ENCODE results near the gene COG7.
"Not testable (repeated sequence)": the region's sequence is repeated elsewhere in the genome, so short reads cannot be mapped to it uniquely, and the experiment has no call there.

The COG7 gene

GRCh38 chr16:23448392-23448791 lies 4.6 kb downstream of the COG7 start:
- H3K9me3 ChIP-seq: no peaks in the 10 kb centered on the region
- H3K9ac ChIP-seq: no peak overlapping the region
- peaks cover 20% of the 10 kb centered on the region for H3K4me1 ChIP-seq
- peaks cover 44% of the 10 kb centered on the region for H3K36me3 ChIP-seq
- no peak overlapping the region for H3K4me3 ChIP-seq
- H3K27me3 ChIP-seq: no peaks in the 10 kb centered on the region
- H3K4me2 ChIP-seq: no peak overlapping the region
- no peak overlapping the region for H3K27ac ChIP-seq
- H4K20me1 ChIP-seq: peaks cover 19% of the 10 kb centered on the region; the same call in 1 of the 2 replicates
- TF ChIP-seq Cebpa-rat (IDR thresholded peaks at IDR 0.05): no peak

- not testable (repeated sequence) for H3K4me3 ChIP-seq, H3K4me2 ChIP-seq, H3K4me1 ChIP-seq, H3K27me3 ChIP-seq, H3K27ac ChIP-seq, H3K9me3 ChIP-seq, H3K9ac ChIP-seq
- Histone ChIP-seq H4K20me1 (peaks cover 24% of the 10 kb centered on the region), H3K36me3 (peaks cover 86% of the 10 kb centered on the region)
Measured at GRCh38 chr16:23437542-23437941, 15.4 kb downstream of the COG7 start.

DNA sequence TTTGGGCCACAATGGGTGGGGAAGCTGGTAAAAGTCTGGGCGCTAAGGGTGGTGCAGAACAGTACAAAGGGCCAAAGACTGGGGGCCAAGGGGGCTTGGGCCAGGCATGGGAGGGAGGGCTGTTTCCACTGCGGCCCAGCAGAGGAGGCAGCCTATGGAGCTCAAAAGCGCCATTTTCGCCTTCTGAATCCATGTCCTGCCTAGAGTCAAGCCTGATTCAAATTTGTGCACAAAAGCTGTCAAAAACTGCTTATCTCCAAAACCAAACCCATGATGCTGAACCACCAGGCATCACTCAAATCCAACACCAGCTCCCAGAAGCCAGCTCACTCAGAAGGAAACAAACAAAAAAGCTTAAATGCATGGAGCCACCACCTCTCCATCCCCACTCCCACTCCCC lies 16.0 kb downstream of the COG7 start:
- Histone ChIP-seq H3K36me3 (peaks cover 86% of the 10 kb centered on the region), H3K27me3 (no peaks in the 10 kb centered on the region), H3K4me1 (no peaks in the 10 kb centered on the region), H3K27ac (no peak overlapping the region), H3K4me3 (no peak overlapping the region), H4K20me1 (peaks cover 24% of the 10 kb centered on the region), H3K9ac (no peak overlapping the region), H3K4me2 (no peak overlapping the region), H3K9me3 (no peaks in the 10 kb centered on the region)
- no peak for TF ChIP-seq Cebpa-rat (IDR thresholded peaks at IDR 0.05)

DNA sequence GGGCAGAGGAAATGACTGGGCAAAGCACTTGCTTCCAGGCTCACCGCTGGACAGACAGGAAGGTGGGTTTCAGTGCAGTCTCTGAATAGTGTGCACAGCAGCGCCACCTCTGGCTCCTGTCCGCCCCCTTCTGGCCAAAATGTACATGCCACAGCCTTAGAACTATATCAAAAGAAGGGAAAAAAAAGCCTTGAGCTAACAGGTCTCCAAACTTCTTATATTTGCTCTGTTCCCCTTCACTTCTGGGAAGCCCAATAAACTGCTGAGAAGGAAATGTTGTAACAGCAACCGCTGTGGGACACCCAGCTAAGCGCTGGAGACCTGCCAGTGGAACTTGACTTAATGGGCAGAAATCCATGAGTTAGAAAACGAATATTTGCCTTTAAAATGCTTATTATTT lies 17.5 kb downstream of the COG7 start:
- Histone ChIP-seq H3K36me3 (peaks cover 88% of the 10 kb centered on the region), H3K4me1 (no peaks in the 10 kb centered on the region), H3K9ac (no peak overlapping the region), H3K4me3 (no peak overlapping the region), H3K9me3 (no peaks in the 10 kb centered on the region), H3K4me2 (no peak overlapping the region), H4K20me1 (peaks cover 24% of the 10 kb centered on the region), H3K27ac (no peak overlapping the region), H3K27me3 (no peaks in the 10 kb centered on the region)
- TF ChIP-seq Cebpa-rat (IDR thresholded peaks at IDR 0.05): no peak

DNA sequence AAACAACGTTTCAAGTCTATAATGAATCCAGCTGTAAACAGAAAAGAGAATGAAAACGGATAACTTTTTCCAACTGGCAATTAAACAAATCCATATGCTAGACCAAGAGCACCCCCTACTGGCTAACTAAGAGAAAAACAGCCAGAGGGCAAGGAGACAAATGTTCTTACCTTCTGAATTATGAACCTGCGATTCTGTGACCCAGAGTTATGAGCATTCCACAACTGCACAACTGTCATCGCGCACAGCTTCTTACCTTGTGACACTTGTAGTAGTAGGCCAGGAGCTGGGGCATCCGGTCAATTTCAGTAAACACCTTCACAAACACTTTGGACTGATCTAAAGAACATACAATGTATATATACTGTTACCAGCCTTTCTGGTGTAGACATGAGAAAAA lies 18.6 kb downstream of the COG7 start:
- no peak overlapping the region for H3K4me3 ChIP-seq
- no peaks in the 10 kb centered on the region for H3K27me3 ChIP-seq
- no peak overlapping the region for H3K4me2 ChIP-seq
- no peak overlapping the region for H3K27ac ChIP-seq
- peaks cover 88% of the 10 kb centered on the region for H3K36me3 ChIP-seq
- peaks cover 24% of the 10 kb centered on the region for H4K20me1 ChIP-seq
- H3K9me3 ChIP-seq: no peaks in the 10 kb centered on the region
- no peak for TF ChIP-seq Cebpa-rat (IDR thresholded peaks at IDR 0.05)
- no peaks in the 10 kb centered on the region for H3K4me1 ChIP-seq
- no peak overlapping the region for H3K9ac ChIP-seq

DNA sequence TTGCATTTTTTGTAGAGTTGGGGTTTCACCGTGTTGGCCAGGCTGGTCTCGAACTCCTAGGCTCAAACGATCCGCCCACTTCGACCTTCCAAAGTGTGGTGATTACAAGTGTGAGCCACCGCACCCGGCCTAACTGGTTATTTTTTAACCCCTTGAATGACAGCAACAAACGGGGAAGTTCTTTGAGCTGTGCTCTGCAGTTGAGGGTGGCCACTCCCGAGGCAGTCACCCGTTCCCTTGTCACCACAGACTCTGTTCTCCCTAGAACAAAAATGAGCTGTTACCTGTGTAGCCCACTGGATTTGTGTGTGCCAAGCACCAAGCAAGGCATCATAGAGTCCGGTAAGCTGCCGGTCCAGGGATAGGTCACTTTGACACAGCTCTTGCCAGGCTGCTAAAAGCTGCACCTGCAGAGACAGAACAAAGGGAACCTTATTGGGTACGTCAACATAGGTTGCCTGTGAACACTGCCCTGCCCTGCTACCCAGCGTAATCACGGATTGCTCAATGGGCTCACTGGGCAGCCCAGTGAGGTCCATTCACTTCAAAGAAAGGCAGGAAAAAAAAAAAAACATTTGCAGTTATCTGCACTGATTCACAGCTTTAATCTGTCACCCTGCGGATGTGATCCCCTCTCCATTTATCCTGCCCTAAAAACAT lies 19.6 kb downstream of the COG7 start:
- Histone ChIP-seq H3K27ac (no peak overlapping the region), H4K20me1 (peaks cover 24% of the 10 kb centered on the region), H3K4me3 (no peak overlapping the region), H3K36me3 (peaks cover 86% of the 10 kb centered on the region), H3K4me2 (no peak overlapping the region), H3K9me3 (no peaks in the 10 kb centered on the region), H3K9ac (no peak overlapping the region), H3K4me1 (no peaks in the 10 kb centered on the region), H3K27me3 (no peaks in the 10 kb centered on the region)
- TF ChIP-seq Cebpa-rat (IDR thresholded peaks at IDR 0.05): no peak

DNA sequence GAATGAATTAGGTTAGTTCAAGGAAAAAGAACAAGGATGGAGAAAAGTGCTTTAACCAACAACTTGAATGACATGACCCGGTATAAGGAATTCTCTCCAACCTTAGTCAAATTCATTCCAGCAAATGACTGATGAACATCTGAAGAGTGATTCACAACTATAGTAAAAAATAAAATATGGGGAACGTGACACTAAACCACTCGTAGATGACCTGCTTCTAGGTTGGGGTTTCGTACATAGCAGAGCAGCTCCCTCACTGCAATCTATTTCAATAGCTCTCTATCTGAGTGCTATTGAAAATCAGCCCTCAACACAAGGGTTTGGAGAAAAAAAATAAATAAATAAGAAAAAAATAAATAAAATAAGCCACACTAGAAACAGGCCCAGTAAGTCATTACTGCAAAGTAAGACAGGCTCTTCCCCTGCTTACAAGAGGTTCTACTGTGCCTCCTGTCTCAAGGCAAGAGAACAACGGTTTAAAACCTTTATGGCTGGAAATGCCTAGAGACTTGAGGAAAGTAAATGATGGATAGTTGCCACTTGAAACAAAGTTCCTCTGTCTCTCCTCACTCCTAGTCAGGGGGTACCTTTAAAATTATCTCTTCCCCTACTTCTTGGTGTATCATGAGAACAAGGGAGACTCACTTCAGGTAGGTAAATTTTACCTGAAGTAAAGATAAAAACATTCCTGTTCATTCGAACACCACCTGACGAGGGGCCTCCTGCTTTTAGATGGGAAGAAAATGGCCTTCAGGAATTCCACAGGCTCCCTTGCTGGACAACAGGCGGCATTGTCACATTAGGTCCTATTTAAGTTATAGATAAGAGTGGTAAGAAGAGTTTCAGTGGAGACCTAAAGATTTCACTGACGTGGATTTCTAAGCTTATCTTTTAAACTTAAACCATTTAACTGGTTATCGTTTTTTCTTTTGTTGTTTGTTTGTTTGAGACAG lies 20.5 kb downstream of the COG7 start:
- Histone ChIP-seq H3K9ac (no peak overlapping the region), H3K9me3 (no peaks in the 10 kb centered on the region), H3K27ac (no peak overlapping the region), H3K4me3 (no peak overlapping the region), H3K36me3 (peaks cover 84% of the 10 kb centered on the region), H4K20me1 (peaks cover 24% of the 10 kb centered on the region), H3K27me3 (no peaks in the 10 kb centered on the region), H3K4me2 (no peak overlapping the region), H3K4me1 (no peaks in the 10 kb centered on the region)
- TF ChIP-seq Cebpa-rat (IDR thresholded peaks at IDR 0.05): no peak

DNA sequence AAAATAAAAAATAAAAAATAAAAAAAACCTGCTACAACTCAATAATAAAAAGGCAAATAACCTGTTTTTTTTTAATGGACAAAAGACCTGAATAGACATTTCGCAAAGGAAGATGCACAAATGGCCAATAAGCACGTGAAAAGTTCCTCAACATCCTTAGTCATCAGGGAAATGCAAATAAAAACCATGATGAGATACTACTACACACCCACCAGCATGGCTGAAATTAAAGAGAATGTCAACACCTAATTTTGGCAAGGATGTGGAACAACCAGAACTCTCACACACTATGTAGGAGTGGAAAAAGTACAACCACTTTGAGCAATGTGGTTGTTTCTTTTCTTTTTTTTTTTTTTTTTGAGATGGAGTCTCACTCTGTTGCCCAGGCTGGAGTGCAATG lies 24.6 kb downstream of the COG7 start:
- 0 out of 2 replicates have a peak, but pooled peaks cover 1% of the 10 kb centered on the region for H4K20me1 ChIP-seq
- peaks cover 90% of the 10 kb centered on the region for H3K36me3 ChIP-seq
- H3K27me3 ChIP-seq: no peaks in the 10 kb centered on the region
- H3K9ac ChIP-seq: no peak overlapping the region
- no peaks in the 10 kb centered on the region for H3K4me1 ChIP-seq
- no peak overlapping the region for H3K27ac ChIP-seq
- no peak for TF ChIP-seq Cebpa-rat (IDR thresholded peaks at IDR 0.05)
- H3K4me3 ChIP-seq: no peak overlapping the region
- H3K4me2 ChIP-seq: no peak overlapping the region
- no peaks in the 10 kb centered on the region for H3K9me3 ChIP-seq

DNA sequence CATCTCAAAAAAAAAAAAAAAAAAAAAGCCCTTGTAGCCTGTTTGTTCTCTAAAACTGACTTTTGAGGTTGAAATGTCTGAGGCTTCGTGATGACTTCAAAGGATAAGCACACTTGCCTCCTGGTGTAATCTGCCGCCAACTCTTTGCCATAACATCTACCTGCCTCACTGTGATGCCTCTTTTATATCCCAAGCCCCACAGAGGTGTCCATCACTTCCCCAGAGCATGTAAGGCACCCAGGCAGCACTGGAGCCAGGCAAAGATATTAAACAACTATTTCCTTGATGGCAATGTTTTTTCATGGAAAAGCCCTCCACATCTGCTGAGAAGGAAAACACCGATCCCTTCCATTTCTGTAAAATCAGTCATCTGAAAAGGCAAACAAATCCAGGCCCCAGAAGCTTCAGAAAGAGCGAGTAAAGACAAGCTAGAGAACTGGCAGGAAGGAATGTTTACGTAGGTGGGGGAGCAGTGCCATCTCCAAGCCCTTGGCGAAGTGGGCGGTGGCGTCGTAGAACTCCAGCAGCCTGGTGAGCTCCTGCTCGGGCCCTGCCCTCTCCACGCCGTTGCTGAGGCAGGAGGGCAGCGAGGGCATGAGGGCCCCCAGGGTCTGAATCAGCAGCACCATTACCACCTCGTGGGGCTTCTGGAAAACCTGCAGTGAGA lies 28.6 kb downstream of the COG7 start:
- no peak overlapping the region for H3K27ac ChIP-seq
- H3K27me3 ChIP-seq: no peaks in the 10 kb centered on the region
- H3K36me3 ChIP-seq: peaks cover 73% of the 10 kb centered on the region
- no peaks in the 10 kb centered on the region for H3K9me3 ChIP-seq
- H3K9ac ChIP-seq: no peak overlapping the region
- no peaks in the 10 kb centered on the region for H3K4me1 ChIP-seq
- no peak overlapping the region for H3K4me3 ChIP-seq
- no peak for TF ChIP-seq Cebpa-rat (IDR thresholded peaks at IDR 0.05)
- H3K4me2 ChIP-seq: no peak overlapping the region
- H4K20me1 ChIP-seq: no peaks in the 10 kb centered on the region
